Sigmoid colon (tissue), 7 donors: ENCODE data around the gene SH2D6. TPM values are rescaled to one million over a fixed set of nuclear protein-coding genes. Genes with fewer than 3 reads are reported as not detected.

Experiments used
- DNase-seq: peaks from one replicate; pipeline ENCODE4 v3.0.0-alpha.2; 2019
- H3K27ac ChIP-seq, 4 donors: fragments of 200-600 bp; sonication (generic); one replicate each; pipeline ENCODE4 v1.5.1; 2016 to 2019; ENCODE audit warnings: mild to moderate bottlenecking in 1 of 4
- H3K27me3 ChIP-seq, 3 donors: fragments of 200-600 bp; sonication (generic); one replicate each; pipeline ENCODE4 v1.5.1; 2019; ENCODE audit warnings: mild to moderate bottlenecking in 1 of 3
- H3K36me3 ChIP-seq, 4 donors: fragments of 200-600 bp; sonication (generic); one replicate each; pipeline ENCODE4 v1.5.1; 2016 to 2019
- H3K4me1 ChIP-seq, 4 donors: fragments of 200-600 bp; sonication (generic); one replicate each; pipeline ENCODE4 v1.5.1; 2017 to 2019
- H3K4me3 ChIP-seq, 4 donors: fragments of 200-600 bp; sonication (generic); one replicate each; pipeline ENCODE4 v1.5.1; 2017 to 2019; ENCODE audit warnings: mild to moderate bottlenecking in 2 of 4, moderate library complexity in 1 of 4
- H3K9me3 ChIP-seq, 4 donors: fragments of 200-600 bp in 3 of 4; sonication (generic) in 3 of 4; one replicate each; pipeline versions ENCODE4 v1.5.1 to v1.6.1; 2013 to 2019
- EP300 ChIP-seq, 4 donors: sonication (generic); formaldehyde crosslinking; IDR thresholded peaks; one replicate each; pipeline ENCODE4 v1.6.1; 2017; ENCODE audit warnings: antibody characterized with exemption in 4 of 4
- POLR2A ChIP-seq, 2 donors: fragments of 450-650 bp; IDR thresholded peaks; one replicate each; pipeline ENCODE4 v1.6.1; 2016; ENCODE audit warnings: antibody characterized with exemption in 2 of 2, mild to moderate bottlenecking in 2 of 2, moderate library complexity in 2 of 2
- POLR2AphosphoS5 ChIP-seq, 4 donors: sonication (generic); formaldehyde crosslinking; IDR thresholded peaks; one replicate each; pipeline ENCODE4 v1.6.1; 2017; ENCODE audit warnings: antibody characterized with exemption in 4 of 4
- WGBS, 2 donors: extraction: QIAGEN DNeasy Blood & Tissue Kit; methylation state at CpG; one replicate each; pipeline ENCODE4 v1.1.7; 2013; 5-methylcytosine and 5-hydroxymethylcytosine counted together
- intact Hi-C: fragments of 100-400 bp; cut with DNase I; formaldehyde crosslinking; loops from one replicate; pipeline ENCODE4 v1.15.1; 2023
- polyA plus RNA-seq, 3 donors: library from polyadenylated mRNA; stranded (reverse); fragments of 200-250 nt; gene quantifications; one replicate each; pipeline ENCODE4 v1.2.3, GENCODE V29; 2013
- total RNA-seq, 4 donors: library from RNA; depleted of rRNA; stranded (reverse); fragments of >200 nt; gene quantifications; one replicate each; pipeline ENCODE4 v1.1.0, GENCODE V29; 2016
- TF ChIP-seq, protein P1 (sequence below), 4 experiments: fragments of 450-650 bp in 3 of 4; fragments of 200-600 bp in 1 of 4; IDR thresholded peaks; one replicate each; pipeline ENCODE4 v1.5.1; 2016 to 2019; ENCODE audit warnings: antibody characterized with exemption in 4 of 4, mild to moderate bottlenecking in 3 of 4, moderate library complexity in 2 of 4
- donor health status: healthy with polysubstance abuse.
- donor health status: Bipolar disorder and iron deficiency.
- donor health status: healthy.

The SH2D6 gene
- total and polyA plus RNA-seq, 7 donors: 2.8 to 14.6 (median 11.4) TPM; not detected in 4

DNA sequence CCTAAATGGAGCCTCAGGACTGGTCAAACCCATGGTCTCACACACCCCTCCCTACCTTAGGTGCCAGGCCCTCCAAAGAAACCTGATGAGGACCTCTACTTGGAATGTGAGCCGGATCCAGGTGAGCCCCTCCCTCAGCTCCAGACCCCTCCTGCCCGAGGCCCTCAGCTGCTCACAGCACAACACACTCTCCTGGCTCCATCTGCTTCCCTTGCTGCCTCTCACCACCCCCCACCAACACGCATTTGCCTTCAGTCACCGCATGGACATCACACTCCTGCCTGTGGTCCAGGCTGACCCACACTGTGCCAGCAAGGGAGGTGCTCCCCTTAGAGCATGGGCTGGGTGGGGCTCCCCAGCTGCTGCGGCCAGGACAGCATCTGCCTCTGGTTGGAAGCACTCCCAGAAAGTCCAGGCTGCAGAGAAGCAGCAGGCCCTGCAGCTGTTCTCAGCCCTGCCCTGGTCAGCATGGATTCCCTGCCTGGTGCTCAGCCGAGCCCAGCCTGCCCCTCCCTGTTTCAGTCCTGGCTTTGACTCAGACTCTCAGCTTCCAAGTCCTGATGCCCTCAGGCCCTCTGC, 15.1 kb downstream of the SH2D6 start:
- Histone ChIP-seq H3K36me3 (no peaks in the 10 kb centered on the region), H3K4me3 (no peak overlapping the region), H3K27me3 (no peaks in the 10 kb centered on the region), H3K9me3 (no peaks in the 10 kb centered on the region), H3K4me1 (peaks cover 0 to 56% (median 50%) of the 10 kb centered on the region in 4 donors), H3K27ac (peak overlapping the region; percentile 80 to 97 (median 93))
- DNase-seq: peak; percentile 98
- WGBS, 2 donors: 37 to 61% methylated on average over 6 of the region's 6 CpGs
- peak; percentile 76 to 91 (median 84) for TF ChIP-seq POLR2AphosphoS5 (IDR thresholded peaks at IDR 0.05)
- TF ChIP-seq, protein P1, sequence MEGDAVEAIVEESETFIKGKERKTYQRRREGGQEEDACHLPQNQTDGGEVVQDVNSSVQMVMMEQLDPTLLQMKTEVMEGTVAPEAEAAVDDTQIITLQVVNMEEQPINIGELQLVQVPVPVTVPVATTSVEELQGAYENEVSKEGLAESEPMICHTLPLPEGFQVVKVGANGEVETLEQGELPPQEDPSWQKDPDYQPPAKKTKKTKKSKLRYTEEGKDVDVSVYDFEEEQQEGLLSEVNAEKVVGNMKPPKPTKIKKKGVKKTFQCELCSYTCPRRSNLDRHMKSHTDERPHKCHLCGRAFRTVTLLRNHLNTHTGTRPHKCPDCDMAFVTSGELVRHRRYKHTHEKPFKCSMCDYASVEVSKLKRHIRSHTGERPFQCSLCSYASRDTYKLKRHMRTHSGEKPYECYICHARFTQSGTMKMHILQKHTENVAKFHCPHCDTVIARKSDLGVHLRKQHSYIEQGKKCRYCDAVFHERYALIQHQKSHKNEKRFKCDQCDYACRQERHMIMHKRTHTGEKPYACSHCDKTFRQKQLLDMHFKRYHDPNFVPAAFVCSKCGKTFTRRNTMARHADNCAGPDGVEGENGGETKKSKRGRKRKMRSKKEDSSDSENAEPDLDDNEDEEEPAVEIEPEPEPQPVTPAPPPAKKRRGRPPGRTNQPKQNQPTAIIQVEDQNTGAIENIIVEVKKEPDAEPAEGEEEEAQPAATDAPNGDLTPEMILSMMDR (IDR thresholded peaks at IDR 0.05): no peak
- TF ChIP-seq EP300 (IDR thresholded peaks at IDR 0.05): peak in 1 of 4 donors; percentile 4
- no peak for TF ChIP-seq POLR2A (IDR thresholded peaks at IDR 0.05)
- intact Hi-C loops: no loop called here

DNA sequence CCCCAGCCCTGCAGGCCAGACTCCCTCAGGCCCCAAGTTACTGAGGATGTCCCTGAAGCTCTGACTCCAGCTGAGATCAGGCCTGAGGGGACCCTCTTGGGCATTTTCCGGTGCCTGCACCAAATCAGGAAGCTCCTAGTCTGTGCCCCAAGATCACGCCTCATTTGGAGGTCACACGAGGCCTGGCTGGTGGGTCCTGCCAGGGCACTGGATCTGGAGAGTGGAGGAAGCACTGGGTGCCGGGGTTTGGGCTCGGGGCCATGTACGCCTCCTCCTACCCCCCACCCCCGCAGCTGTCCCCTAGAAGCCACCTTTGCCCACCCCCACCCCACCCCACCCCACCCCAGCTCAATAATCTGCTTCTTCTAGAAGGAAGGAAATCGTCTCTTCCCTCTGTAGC, 16.2 kb downstream of the SH2D6 start:
- intact Hi-C loops: no loop called here
- no peak for DNase-seq
- Histone ChIP-seq H3K4me1 (peaks cover 0 to 64% (median 57%) of the 10 kb centered on the region in 4 donors), H3K36me3 (no peaks in the 10 kb centered on the region), H3K27ac (peak overlapping the region; percentile 80 to 97 (median 93)), H3K4me3 (no peak overlapping the region), H3K9me3 (no peaks in the 10 kb centered on the region), H3K27me3 (no peaks in the 10 kb centered on the region)
- no peak for TF ChIP-seq EP300 (IDR thresholded peaks at IDR 0.05)
- TF ChIP-seq POLR2A (IDR thresholded peaks at IDR 0.05): no peak
- TF ChIP-seq POLR2AphosphoS5 (IDR thresholded peaks at IDR 0.05): no peak
- TF ChIP-seq, protein P1 (IDR thresholded peaks at IDR 0.05): no peak
- WGBS, 2 donors: 58 to 72% methylated on average over 8 of the region's 8 CpGs

DNA sequence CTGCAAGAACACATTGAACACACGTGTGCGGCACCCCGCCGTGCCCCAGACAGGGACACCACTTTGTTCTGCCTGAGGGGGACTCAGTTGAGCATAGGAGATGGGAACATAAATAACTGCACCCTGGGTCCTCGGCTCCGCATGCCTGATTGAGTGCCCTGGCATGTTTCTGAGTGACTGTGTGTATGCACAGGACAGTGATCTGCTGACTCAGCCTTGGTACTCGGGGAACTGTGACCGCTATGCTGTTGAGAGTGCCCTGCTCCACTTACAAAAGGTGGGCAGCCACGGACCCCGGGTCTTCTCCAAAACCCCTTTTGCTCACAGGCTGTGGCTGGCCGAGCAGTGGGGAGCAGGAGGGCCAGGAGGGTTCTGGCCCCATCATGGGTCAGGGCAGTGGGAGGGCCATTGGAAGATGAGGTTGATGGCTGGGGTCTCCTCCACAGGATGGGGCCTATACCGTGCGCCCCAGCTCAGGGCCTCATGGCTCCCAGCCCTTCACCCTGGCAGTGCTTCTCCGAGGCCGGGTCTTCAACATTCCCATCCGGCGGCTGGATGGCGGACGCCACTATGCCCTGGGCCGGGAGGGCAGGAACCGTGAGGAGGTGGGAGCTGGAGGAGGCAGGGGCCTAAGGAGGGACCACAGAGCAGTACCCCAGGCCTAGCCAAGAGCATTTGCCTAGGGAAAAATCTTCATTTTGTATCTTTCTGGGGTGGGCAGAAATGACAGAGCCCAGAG, 16.9 kb downstream of the SH2D6 start:
- Histone ChIP-seq H3K27ac (peak overlapping the region; percentile 80 to 97 (median 93)), H3K27me3 (no peaks in the 10 kb centered on the region), H3K4me3 (no peak overlapping the region), H3K36me3 (no peaks in the 10 kb centered on the region), H3K9me3 (no peaks in the 10 kb centered on the region), H3K4me1 (peaks cover 0 to 64% (median 57%) of the 10 kb centered on the region in 4 donors)
- DNase-seq: no peak
- WGBS, 2 donors: 89 to 95% methylated on average over 21 of the region's 21 CpGs
- intact Hi-C loops: no loop called here
- TF ChIP-seq EP300 (IDR thresholded peaks at IDR 0.05) (no peak), POLR2A (IDR thresholded peaks at IDR 0.05) (no peak), POLR2AphosphoS5 (IDR thresholded peaks at IDR 0.05) (no peak)
- TF ChIP-seq, protein P1 (IDR thresholded peaks at IDR 0.05): no peak

DNA sequence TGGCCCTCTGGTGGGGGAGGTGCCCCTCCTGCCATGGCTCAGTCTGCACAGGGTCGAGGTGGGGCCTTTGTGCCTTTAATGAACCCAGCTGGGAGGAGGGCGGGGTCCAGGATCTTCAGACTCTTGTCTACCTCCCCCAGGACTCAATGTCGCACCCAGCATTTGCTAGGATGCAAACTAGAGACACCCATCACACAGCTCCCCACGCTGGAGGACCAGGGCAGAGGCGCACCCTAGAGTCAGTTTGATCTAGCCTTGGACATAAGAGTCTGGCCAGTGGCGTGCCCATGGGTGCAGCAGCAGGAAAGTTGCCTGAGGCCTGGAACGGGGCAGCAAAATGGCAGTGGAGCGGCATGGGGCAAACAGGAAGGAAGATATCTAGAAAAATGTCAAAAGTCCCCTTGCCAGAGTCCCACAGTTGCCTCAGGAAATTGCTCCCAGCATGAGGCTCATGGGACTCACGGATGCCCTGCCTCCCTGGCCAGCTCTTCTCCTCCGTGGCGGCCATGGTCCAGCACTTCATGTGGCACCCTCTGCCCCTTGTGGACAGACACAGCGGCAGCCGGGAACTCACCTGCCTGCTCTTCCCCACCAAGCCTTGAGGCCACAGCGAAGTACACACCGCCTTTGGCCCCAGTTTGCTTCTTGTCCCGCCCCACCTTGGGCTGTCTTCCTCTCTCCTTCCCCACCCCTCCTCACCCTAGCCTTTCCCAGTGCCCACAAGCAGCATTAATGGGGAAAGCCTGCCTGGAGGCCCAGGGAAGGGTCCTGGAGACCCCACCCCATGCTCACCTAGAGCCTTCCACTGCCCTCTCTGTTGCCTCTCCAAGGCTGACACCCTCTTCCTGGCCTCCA, 17.7 kb downstream of the SH2D6 start:
- H3K36me3 ChIP-seq: no peaks in the 10 kb centered on the region
- peak overlapping the region; percentile 93 to 97 (median 95) for H3K27ac ChIP-seq
- no peak overlapping the region for H3K4me3 ChIP-seq
- DNase-seq: no peak
- H3K9me3 ChIP-seq: no peaks in the 10 kb centered on the region
- TF ChIP-seq, protein P1 (IDR thresholded peaks at IDR 0.05): no peak
- TF ChIP-seq EP300 (IDR thresholded peaks at IDR 0.05): no peak
- TF ChIP-seq POLR2AphosphoS5 (IDR thresholded peaks at IDR 0.05): no peak
- no peaks in the 10 kb centered on the region for H3K27me3 ChIP-seq
- intact Hi-C loops: no loop called here
- peaks cover 0 to 64% (median 57%) of the 10 kb centered on the region in 4 donors for H3K4me1 ChIP-seq
- 91 to 93% methylated on average over 16 of the region's 16 CpGs for WGBS, 2 donors
